Measurements from ENCODE around the gene COL4A5. TPM values are rescaled to one million over a fixed set of nuclear protein-coding genes. Genes with fewer than 3 reads are reported as not detected.
A peak's percentile ranks its signal among the peaks of the same experiment; 100 is the strongest.

COL4A5 gene
- total and polyA plus RNA-seq, 2 experiments from 2014 or later = 28.6 to 99.0 TPM

GRCh38 chrX:108582151-108582550 lies 142.5 kb downstream of the COL4A5 start:
- no peak overlapping the region for H3K4me3 ChIP-seq
- no peak for DNase-seq (ENCODE audit: low spot score)
- no peaks in the 10 kb centered on the region for H3K79me2 ChIP-seq
- no peak overlapping the region for H3K4me2 ChIP-seq
- H3K27ac ChIP-seq = no peak overlapping the region
- no peaks in the 10 kb centered on the region for H3K9me3 ChIP-seq (ENCODE audit: low read depth)
- no peaks in the 10 kb centered on the region for H3K36me3 ChIP-seq (replicated peaks; ENCODE audit: insufficient read depth, low read depth)
- no peaks in the 10 kb centered on the region for H3K9me2 ChIP-seq (replicated peaks; ENCODE audit: insufficient read depth)
- H4K20me1 ChIP-seq (ENCODE audit: insufficient read depth, poor library complexity, severe bottlenecking) = no peaks in the 10 kb centered on the region
- no peaks in the 10 kb centered on the region for H3K4me1 ChIP-seq (ENCODE audit: insufficient read depth)
- H3K27me3 ChIP-seq = no peaks in the 10 kb centered on the region
- H2AFZ ChIP-seq = no peak overlapping the region
- 77% methylated on average over 1 of the region's 1 CpG for WGBS (ENCODE audit: low lambda C conversion rate, missing lambda C conversion rate)
- TF ChIP-seq EZH2 (IDR thresholded peaks at IDR 0.05; ENCODE audit: borderline replicate concordance) (no peak), CTCF (IDR thresholded peaks at IDR 0.05; ENCODE audit: poor library complexity) (no peak), EZH2phosphoT487 (IDR thresholded peaks at IDR 0.05; ENCODE audit: low read depth, severe bottlenecking, unreplicated experiment) (no peak)

GRCh38 chrX:108584617-108585211 lies 145.1 kb downstream of the COL4A5 start:
- no peaks in the 10 kb centered on the region for H4K20me1 ChIP-seq (ENCODE audit: insufficient read depth, poor library complexity, severe bottlenecking)
- WGBS (ENCODE audit: low lambda C conversion rate, missing lambda C conversion rate) = 97% methylated on average over 2 of the region's 2 CpGs

GRCh38 chrX:108590496-108590895 lies 150.9 kb downstream of the COL4A5 start:
- no peak overlapping the region for H2AFZ ChIP-seq
- 81% methylated on average over 3 of the region's 3 CpGs for WGBS (ENCODE audit: low lambda C conversion rate, missing lambda C conversion rate)
- no peaks in the 10 kb centered on the region for H4K20me1 ChIP-seq (ENCODE audit: insufficient read depth, poor library complexity, severe bottlenecking)
- H3K27ac ChIP-seq = no peak overlapping the region
- TF ChIP-seq EZH2 (IDR thresholded peaks at IDR 0.05; ENCODE audit: borderline replicate concordance) = no peak
- TF ChIP-seq EZH2phosphoT487 (IDR thresholded peaks at IDR 0.05; ENCODE audit: low read depth, severe bottlenecking, unreplicated experiment) = no peak
- no peak for TF ChIP-seq CTCF (IDR thresholded peaks at IDR 0.05; ENCODE audit: poor library complexity)
- H3K4me3 ChIP-seq = no peak overlapping the region
- H3K9me2 ChIP-seq (replicated peaks; ENCODE audit: insufficient read depth) = no peaks in the 10 kb centered on the region
- H3K36me3 ChIP-seq (replicated peaks; ENCODE audit: insufficient read depth, low read depth) = no peaks in the 10 kb centered on the region
- no peak overlapping the region for H3K4me2 ChIP-seq
- no peak for DNase-seq (ENCODE audit: low spot score)
- H3K9me3 ChIP-seq (ENCODE audit: low read depth) = no peaks in the 10 kb centered on the region
- H3K79me2 ChIP-seq = no peaks in the 10 kb centered on the region
- H3K4me1 ChIP-seq (ENCODE audit: insufficient read depth) = no peaks in the 10 kb centered on the region
- H3K27me3 ChIP-seq = no peaks in the 10 kb centered on the region

More at GRCh38 chrX:108584617-108585211, 145.1 kb downstream of the COL4A5 start:
- Histone ChIP-seq H3K79me2 (no peaks in the 10 kb centered on the region), H3K9me2 (replicated peaks; ENCODE audit: insufficient read depth) (no peaks in the 10 kb centered on the region), H2AFZ (no peak overlapping the region), H3K36me3 (replicated peaks; ENCODE audit: insufficient read depth, low read depth) (no peaks in the 10 kb centered on the region), H3K9me3 (ENCODE audit: low read depth) (no peaks in the 10 kb centered on the region), H3K4me1 (ENCODE audit: insufficient read depth) (no peaks in the 10 kb centered on the region), H3K4me2 (no peak overlapping the region), H3K4me3 (no peak overlapping the region), H3K27ac (no peak overlapping the region), H3K27me3 (no peaks in the 10 kb centered on the region)
- no peak for TF ChIP-seq EZH2phosphoT487 (IDR thresholded peaks at IDR 0.05; ENCODE audit: low read depth, severe bottlenecking, unreplicated experiment)
- peak; percentile 25 for TF ChIP-seq CTCF (IDR thresholded peaks at IDR 0.05; ENCODE audit: poor library complexity)
- DNase-seq (ENCODE audit: low spot score) = peak; percentile 4
